ENCODE data around the gene LIG1.

The LIG1 gene

GRCh38 chr19:48168689-48169088, 1.5 kb downstream of the LIG1 start:
- peak overlapping the region; percentile 96; the same call in 1 of the 2 replicates for H3K27ac ChIP-seq
- TF ChIP-seq CTCF (conservative IDR thresholded peaks at IDR 0.05), result no peak

- H3K27ac ChIP-seq, result no peak overlapping the region
- TF ChIP-seq CTCF (conservative IDR thresholded peaks at IDR 0.05), result peak; percentile 73
Measured at GRCh38 chr19:48158210-48158790, 11.8 kb downstream of the LIG1 start.

- H3K27ac ChIP-seq, result peak overlapping the region; percentile 83
- no peak for TF ChIP-seq CTCF (conservative IDR thresholded peaks at IDR 0.05)
Measured at GRCh38 chr19:48154003-48154402, 16.1 kb downstream of the LIG1 start.

- H3K27ac ChIP-seq, result peak overlapping the region; percentile 83
- peak; percentile 90 for TF ChIP-seq CTCF (conservative IDR thresholded peaks at IDR 0.05)
Measured at GRCh38 chr19:48152551-48152950, 17.6 kb downstream of the LIG1 start.

GRCh38 chr19:48149430-48149829, 20.7 kb downstream of the LIG1 start:
- H3K27ac ChIP-seq, result peak overlapping the region; percentile 91
- no peak for TF ChIP-seq CTCF (conservative IDR thresholded peaks at IDR 0.05)

- no peak for TF ChIP-seq CTCF (conservative IDR thresholded peaks at IDR 0.05)
- peak overlapping the region; percentile 91 for H3K27ac ChIP-seq
Measured at GRCh38 chr19:48148576-48148975, 21.6 kb downstream of the LIG1 start.

- TF ChIP-seq CTCF (conservative IDR thresholded peaks at IDR 0.05), result no peak
Measured at GRCh38 chr19:48147597-48148175, 22.5 kb downstream of the LIG1 start.

More at GRCh38 chr19:48147597-48148175, 22.5 kb downstream of the LIG1 start:
- peak overlapping the region; percentile 91 for H3K27ac ChIP-seq

Data from VCaP (cell line).